Stimulated activated CD4-positive, alpha-beta T cell treated with anti-CD3 and anti-CD28 coated beads, Interleukin-1b, Interleukin-23, amount 100 ng/mL, for 4 hours (primary cell): ENCODE data around the gene CTDSPL.

Source experiments
- DNase-seq, 2 donors: peaks; one replicate each; pipeline ENCODE4 v3.0.0-alpha.2; 2020; ENCODE audit warnings: low read depth in 2 of 2

CTDSPL gene

DNA sequence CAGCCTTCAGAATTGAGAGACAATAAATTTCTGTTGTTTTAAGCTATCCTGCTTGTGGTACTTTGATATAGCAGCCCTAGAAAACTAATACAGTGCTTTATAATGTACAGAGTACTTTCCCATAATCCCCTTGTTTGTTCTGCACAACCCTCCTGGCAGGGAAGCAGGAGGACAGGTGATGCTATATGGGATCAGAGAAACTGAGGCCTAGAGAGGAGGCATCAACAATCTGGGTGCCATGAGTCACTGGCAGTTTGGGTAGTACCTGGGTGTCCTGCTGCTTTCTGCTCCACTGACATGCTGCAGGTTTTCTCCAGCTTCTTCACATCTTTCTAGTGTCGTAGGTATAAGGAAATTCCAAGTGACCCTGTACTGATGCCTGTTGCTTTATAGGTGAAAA, 55.0 kb downstream of the CTDSPL start:
- DNase-seq, result no peak

DNA sequence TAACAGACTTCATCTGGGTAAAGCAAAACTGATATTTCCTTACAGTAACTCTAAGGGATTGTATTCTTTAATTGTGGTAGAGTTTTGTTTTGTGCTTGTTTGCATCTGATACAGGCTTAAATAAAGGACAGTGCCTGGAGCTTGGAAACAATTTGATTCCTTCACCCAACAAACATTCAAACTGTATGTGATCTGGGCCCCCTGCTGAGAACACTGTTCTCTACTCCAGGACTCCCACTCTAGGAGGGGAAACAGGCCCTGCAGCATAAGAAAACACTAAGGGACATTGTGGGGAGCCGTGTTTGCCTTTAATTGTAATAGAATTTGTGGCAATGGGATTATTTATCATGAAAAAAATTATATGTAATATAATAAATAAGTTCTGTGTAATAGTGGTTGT, 56.9 kb downstream of the CTDSPL start:
- DNase-seq, result no peak

DNA sequence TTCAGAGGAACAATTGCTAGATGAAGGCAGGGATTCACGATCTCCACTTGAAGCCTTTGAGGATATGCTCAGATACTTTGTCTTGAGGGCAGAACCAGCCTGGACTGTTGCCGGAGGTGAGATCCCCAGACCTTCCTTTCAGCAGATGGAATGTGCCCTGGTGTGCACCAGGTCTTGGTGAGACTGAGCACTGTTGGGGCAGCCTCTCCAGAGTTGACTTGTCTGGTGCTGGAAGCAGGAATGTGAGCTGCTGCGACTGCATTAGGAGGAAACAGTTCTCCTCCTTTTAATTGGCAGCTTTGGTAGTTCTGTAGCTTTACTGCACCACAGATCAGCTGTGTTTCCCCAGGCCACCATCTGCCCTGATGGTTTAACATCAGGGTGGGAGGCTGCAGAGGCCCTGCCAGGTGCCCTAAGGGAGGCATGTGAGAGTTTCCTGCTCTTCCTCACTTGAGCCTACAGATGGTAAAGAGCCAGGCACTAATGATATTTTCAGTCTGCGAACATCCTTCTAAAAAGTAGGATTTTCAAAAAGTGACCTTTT, 58.5 kb downstream of the CTDSPL start:
- DNase-seq, result no peak

DNA sequence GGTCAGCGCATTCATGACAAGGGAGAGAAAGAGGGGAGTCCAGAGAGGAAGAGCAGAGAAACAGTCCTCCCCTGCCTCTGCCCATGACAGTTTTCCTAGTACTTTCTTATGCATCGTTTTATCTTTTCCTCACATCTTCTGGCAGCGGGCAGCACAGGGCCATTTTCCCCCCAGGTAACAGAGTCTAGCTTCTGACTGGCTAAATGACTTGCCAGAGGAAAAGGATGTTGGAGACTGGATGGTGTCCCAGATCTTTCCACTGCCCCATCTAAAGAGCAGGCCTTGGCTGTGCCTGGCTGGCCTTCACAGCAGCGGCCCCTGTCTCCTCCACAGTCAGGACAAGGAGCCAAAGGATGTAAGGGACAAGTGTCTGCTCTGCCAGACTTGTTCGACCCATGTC, 59.3 kb downstream of the CTDSPL start:
- no peak for DNase-seq

DNA sequence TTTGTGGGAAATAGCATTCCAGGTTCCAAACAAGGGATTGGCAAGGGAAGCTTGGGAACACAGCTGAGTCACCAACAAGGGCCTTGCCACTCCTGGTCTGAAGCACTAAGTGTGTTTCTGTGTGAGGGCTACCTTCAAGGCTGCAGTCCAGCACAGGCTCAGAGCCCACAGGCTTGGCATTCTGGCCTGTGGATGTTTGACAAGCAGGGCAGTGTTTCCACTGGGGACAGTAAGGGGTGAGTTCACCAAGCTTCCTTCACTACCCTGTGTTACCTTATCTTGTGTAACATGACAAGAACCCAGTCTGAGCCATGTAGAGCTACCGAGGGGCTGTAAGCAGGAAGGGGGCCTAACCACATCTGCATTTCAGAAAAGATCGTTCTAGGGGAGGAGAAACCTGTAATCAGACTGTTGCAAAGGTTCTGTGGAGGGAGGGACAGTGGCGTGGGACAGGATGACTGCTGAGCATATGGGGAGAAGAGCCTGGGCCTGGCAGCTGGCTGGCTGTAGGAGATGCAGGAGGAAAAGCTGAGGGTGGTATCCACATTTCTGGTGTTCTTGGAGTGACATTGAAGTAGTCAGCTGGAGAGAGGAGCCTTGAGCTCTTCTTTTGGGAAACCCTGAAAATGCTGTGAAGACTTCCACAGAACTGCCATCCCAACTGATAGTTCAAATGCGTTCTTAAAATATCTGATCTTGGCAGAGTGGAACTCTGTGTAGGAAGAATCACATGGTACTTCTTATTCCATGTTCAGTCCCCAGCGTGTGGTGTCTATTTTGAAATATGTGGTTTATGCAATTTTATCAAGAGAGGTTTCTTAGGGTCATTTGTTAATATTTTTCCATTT, 61.3 kb downstream of the CTDSPL start:
- DNase-seq, result no peak

DNA sequence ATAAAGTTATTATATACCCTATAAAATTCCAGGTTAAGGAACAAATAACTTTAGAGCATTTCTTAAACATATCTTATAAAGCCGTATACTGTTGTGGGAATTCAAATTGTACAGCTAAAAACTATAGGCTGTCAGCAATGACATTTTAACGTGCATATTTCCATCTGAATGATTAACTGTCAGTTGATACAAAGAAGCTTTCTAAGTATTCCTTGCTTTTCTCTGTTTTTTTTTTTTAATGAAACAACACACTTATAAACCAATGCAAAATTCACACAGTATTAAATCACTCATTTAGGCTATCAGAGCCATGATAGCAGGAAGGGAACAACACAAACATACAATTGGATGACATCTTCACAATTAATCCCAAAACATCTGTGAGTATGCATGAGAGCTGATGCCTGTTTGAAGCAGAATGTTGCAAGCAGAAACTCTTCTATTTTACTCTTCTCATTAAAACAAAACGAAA, 61.9 kb downstream of the CTDSPL start:
- no peak for DNase-seq

DNA sequence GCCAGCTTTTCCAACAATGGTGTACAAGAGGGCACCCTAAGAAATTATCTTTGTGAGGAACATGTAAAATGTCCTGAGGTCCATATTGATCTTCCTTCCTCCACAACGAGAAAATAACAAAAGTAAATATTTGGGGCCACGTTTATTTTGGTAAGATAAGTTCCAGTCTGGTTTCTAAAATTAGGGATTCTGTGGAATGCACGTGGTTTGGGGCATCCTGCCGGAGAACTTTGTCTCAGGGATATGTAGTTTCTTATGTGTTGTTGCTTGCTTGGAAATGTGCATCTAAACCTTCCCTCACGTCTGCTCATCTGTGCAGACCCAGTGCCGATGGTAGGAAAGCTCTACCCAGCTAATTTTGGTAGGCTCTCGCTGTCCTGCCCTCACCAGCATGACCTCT, 62.8 kb downstream of the CTDSPL start:
- no peak for DNase-seq

DNA sequence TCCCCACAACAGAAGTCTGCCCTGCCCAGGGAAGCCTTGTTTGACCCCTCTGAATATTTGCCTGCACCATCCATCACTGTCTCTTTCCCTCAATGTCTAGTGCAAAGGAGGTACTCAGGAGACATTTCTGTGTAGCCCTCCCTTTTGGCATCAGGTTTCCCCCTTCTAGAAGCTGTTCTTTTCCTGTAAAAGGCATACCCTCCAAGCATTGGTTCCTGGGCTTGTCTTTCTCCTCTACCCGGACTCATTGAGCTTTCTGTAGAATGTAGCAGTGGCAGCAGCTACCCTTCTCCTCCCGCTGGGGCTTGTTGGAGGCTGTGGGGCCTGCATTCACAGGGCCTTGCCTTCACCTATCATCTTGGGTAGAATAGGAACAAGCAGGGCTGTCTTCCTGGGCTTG, 63.5 kb downstream of the CTDSPL start:
- DNase-seq, result no peak

DNA sequence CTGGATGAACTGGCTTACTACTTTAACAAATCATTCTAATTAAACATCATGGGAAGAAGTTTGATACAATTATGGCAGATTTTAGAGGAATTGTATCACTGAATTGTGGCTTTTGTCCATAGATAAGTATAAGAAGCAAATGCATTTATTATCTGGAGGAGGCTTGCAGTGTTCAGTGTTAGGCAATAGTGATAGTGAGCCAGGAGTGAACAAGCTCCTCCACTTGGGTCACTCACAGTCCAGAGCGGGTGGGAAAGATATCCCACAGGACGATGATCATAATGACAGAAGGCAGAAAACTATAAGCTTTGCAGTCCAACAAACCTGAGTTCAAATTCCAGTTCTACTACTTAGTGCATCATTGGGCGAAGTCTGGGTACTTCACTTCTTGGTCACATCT, 64.9 kb downstream of the CTDSPL start:
- no peak for DNase-seq

DNA sequence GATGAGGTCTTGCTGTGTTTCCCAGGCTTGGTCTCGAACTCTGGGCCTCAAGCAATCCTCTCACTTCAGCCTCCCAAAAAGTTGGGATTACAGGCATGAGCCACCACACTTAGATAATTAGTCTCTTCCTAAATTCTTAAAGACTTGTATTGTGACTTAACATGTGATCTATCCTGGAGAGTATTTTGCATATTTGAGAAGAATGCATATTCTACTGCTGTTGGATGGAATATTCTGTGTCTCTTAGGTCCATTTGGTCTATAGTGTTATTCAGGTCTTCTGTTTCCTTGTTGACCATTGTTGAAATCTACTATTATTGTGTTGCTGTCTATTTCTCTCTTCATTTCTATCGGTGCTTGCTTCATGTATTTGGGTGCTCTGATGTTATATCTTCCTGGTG, 68.8 kb downstream of the CTDSPL start:
- DNase-seq, result no peak

DNA sequence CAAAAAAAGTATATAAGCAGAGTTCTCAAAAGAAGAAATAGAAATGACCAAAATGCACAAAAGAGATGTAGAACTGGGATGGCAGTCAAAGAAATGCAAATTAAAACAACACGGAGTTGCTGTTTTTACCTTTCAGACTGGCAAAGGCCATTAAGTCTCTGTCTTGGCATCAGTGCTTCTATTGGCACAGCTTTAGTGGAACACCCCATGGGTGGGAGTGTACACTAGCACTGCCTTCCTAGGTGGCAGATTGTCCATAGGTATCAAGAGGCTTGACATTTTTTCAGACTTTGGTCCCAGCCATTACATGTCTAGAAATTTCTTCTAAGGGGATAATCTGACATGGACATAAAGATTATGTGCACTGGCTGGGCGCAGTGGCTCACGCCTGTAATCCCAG, 70.8 kb downstream of the CTDSPL start:
- DNase-seq, result no peak

DNA sequence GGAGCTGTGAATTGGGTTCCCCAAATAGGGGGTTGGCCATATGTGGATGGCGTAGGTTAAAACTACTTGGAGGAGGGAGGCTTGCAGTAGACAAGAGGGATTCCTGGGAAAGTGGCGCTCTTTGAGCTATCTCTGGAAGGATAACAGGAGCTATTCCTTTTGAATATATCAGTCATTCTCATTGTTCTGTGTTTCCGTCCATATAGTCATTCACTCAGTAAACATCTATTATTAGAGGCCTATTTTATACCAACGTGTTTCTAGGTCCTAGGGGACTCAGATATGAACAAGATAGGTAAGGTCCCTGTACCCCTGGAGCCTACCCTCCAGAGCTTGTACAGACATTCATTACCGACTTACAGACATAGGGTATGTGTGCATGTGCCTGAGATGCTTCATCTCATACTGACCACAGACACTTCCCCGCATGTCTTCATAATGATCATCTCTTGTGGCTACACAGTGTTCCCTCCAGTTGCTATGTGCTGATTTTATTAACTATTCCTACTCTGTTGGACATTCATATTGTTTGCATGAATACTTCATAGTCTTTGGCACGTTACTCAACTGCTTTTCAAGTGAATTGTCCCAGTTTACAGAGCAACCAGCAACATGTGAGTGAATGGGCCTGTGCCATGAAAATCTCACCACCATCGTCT, 73.1 kb downstream of the CTDSPL start:
- no peak for DNase-seq

DNA sequence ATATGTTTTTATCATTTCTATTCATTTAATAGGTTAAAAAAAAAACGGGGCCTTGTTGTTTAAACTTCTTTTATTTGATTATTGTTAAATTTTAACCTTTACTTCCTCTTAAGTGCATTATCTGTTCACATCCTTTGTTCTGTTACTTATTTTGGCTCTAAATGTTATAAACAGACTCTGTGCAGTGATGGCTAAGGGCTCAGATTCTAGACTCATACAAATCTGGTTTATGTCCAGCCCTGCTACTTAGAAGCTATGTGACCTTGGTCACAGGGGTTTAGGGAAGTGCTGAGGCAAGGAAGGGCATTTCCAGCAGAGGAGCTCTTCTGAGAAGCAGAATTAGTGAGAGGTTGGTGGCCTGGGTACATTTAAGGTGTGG, 73.6 kb downstream of the CTDSPL start:
- no peak for DNase-seq

DNA sequence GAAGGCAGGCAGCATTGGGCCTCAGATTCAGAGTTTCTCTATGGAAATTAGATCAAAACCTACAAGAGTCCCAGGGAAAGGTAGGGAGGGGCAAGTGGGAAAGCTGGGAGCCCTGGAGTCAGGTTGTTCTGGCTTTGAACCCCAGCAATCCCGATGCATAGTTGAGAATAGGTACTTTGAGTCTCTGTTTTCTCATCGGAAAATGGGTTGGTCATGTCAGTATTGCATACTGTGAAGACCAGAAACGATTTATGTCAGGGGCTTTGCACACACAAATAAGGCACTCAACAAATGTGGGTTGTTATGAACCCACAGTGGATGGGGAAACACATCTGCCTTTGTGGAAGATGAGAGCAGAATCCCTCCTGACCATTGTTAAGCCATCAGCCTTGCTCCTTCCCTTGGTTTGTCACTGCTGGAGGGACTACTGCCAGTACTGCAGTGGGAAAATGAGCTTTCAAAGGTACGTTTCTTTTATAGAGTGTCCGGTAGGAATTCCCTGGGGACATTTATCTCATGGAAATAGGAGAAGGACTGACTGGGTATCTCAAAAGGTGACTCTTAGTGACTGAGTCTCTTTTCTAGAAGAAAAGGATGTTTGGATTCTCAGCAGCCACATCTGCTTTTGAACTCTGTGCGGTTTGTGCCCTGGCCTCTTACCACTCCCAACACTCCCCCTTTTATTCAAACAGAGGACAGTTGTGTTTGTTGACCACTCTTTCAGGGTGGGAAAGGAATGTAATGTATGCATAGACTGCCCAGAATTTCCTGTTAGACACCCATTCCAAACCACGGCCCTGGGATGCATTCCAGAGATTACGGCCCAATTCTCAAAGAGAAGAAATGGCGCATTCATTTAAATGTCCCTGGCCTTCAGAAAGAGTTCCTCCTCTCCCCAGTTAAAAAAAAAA, 74.3 kb downstream of the CTDSPL start:
- no peak for DNase-seq

DNA sequence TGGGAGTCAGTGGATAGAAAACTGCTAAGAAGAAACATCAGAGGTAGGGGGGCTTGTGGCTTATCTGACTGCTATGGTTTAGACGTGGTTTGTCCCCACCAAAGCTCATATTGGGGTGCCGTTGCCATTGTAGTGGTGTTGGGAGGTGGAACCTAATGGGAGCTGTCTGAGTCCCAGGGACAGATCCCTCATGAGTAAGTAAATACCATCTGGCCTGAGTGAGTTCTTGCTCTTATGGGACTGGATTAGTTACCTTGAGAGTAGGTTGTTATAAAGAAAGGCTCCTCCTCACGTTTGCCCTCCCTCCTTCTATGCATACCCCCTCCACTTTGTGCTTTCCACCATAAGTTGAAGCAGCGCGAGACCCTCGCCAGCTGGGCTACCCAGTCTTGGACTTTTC, 75.5 kb downstream of the CTDSPL start:
- DNase-seq, result no peak

DNA sequence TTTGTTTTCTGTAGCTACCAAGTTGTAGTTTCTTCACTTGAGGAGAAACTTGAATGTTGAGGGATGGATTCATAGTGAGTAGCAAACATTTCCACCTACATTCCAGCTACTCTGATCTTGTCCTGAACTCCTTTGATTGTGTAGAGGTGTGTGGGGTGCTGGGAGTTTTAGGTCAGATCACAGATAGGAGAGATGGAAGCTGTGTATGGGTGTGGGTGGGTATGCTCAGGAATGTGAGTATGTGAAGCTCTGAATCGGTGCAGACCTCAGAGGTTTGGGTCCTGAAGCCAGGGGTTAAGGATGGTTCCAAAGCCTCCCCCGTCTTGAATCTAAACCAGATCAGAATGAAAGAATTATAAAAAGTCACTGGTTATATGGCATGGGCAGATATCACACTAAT, 76.3 kb downstream of the CTDSPL start:
- DNase-seq, result no peak

DNA sequence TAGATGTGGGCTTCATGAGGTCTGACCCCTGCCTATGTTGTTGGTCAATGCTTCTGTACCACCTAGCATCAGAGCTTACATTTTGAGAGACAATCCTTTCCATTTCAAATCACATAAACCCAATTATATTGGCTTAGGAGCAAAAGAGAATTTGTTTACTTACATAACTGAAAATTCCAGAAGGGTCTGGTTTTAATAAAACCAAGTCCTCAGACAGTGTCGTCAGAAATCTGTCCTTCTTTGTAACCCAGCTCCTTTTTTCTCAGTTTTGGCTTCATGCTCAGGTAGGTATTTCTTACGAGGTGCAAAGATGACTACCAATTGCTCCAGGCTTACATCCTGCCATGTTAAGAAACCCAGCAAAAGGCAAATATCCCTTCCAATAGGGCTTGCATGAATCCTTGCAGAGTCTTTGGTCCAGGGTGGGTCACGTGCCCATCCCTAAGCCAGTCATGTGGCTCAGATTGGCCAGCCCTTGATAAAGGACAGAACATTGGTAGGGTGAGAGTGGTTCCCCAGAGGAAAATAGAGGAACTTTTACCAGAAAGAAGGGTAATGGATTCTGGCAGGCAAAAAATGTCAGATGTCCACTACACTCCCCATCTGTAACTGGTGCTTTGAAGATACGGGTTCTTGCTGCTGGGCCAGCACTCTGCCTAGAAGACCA, 78.7 kb downstream of the CTDSPL start:
- DNase-seq, result no peak

DNA sequence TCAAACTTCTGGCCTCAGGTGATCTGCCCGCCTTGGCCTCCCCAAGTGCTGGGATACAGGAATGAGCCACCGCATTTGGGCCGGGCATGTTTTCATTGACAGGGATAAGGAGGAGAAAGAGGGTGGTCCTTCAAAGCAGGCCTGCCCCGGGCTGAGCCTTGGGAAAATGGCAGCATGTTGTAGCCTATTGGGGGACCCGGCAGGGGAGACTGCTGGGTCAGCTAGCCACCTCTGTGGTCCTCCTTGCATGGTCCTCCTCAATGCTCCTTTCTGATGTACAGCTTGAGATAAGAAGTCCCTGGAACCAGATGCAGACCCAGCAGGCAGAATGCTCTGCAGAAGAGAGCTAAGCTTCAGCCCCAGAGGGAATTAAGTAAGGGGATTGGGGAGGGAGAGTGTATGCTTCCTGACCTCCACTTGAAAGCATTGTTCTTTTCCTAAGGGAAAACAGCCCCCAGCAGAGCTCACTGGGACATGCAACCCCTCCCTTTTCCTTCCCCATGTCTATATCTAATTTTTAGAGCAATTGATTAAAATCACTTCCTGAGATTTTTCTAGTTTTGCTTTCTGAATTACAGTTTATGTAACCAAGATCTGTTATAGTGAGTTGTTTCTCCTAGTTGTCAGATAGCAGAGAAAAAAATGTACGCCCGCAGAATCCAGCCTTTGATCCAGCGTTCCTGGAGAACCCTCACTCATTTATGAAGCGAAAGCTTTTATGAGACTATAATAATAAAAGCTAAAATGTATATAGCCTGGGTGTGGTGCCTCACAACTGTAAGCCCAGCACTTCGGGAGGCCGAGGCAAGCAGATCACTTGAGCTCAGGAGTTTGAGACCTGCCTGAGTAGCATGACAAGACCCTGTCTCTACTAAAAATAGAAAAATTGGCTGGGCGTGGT, 80.2 kb downstream of the CTDSPL start:
- DNase-seq, result no peak

DNA sequence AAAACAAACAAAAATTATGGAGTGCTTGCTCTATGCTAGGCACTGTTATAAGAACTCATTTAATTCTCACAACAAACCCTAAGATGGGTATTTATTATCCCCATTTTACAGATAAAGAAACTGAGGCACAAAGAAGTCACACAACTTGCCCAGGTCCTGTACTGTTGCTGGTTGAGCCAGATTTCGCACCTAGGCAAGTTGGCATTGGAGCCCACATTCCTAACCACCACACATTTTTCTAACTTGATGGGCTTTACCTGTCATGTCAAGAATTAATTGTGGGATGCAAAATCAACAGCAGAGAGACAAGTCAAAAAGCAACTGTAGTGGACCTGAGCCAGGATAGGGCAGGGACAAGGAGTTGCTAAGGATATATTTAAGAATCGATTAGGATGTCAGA, 81.0 kb downstream of the CTDSPL start:
- no peak for DNase-seq

DNA sequence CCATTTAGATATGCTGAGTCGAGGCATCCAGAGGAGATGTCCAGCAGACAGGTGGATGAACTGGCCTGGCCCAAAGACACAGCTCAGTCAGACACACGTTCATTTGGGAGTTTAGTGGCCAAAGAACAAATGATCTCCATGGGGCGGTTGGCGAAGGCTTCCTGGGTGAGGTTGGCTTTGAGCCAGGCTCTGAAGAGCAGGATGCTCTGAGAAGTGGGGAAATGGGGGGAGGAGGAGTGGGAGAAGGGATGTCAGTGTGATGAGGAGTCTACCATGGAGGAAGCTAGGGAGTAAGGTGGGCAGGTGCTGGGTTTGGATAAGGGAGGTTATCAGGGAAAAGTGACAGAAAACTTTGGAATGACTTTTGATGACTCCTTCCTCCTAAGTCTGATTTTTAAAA, 81.4 kb downstream of the CTDSPL start:
- no peak for DNase-seq
